Smooth muscle cell (in vitro differentiated cells): Measurements from ENCODE around the gene SLC35D2. TPM values are rescaled to one million over a fixed set of nuclear protein-coding genes. Genes with fewer than 3 reads are reported as not detected.
"Not testable (repeated sequence)": the region's sequence is repeated elsewhere in the genome, so short reads cannot be mapped to it uniquely, and the experiment has no call there.

Source experiments
- DNase-seq: peaks from one replicate; lab custom pipeline; 2025; ENCODE audit not compliant: unreplicated experiment; lab: John Stamatoyannopoulos, UW
- H2AFZ ChIP-seq: fragments of 200-600 bp; sonication (generic); 2 replicates; pipeline ENCODE4 v1.6.0; 2016; ENCODE audit warnings: antibody characterized with exemption, low read depth, mild to moderate bottlenecking
- H3F3A ChIP-seq: fragments of 200-600 bp; sonication (generic); 2 replicates; pipeline ENCODE4 v1.6.0; 2017; ENCODE audit warnings: antibody characterized with exemption, low read depth
- H3K27ac ChIP-seq: fragments of 200-600 bp; sonication (generic); 2 replicates; pipeline ENCODE4 v1.5.1; 2016; ENCODE audit warnings: low read depth, mild to moderate bottlenecking
- H3K27me3 ChIP-seq: fragments of 200-600 bp; sonication (generic); 2 replicates; pipeline ENCODE4 v1.6.1; 2016; ENCODE audit warnings: low read depth, mild to moderate bottlenecking
- H3K36me3 ChIP-seq: fragments of 200-600 bp; sonication (generic); 2 replicates; pipeline ENCODE4 v1.5.1; 2016; ENCODE audit warnings: low read depth
- H3K4me1 ChIP-seq: fragments of 200-600 bp; sonication (generic); 2 replicates; pipeline ENCODE4 v1.5.1; 2016; ENCODE audit warnings: low read depth
- H3K4me2 ChIP-seq: fragments of 200-600 bp; sonication (generic); 2 replicates; pipeline ENCODE4 v1.6.0; 2016; ENCODE audit warnings: mild to moderate bottlenecking
- H3K4me3 ChIP-seq: fragments of 200-600 bp; sonication (generic); 2 replicates; pipeline ENCODE4 v1.5.1; 2016; ENCODE audit warnings: mild to moderate bottlenecking
- H3K79me2 ChIP-seq: fragments of 200-600 bp; sonication (generic); 2 replicates; pipeline ENCODE4 v1.6.0; 2016; ENCODE audit warnings: low read depth, mild to moderate bottlenecking
- H3K9ac ChIP-seq: fragments of 200-600 bp; sonication (generic); 2 replicates; pipeline ENCODE4 v1.6.0; 2016; ENCODE audit warnings: low read depth
- H3K9me3 ChIP-seq: fragments of 200-600 bp; sonication (generic); replicated peaks from 2 replicates; pipeline ENCODE4 v1.5.1; 2016; ENCODE audit warnings: low read depth
- H4K20me1 ChIP-seq: fragments of 200-600 bp; sonication (generic); 2 replicates; pipeline ENCODE4 v1.6.0; 2016; ENCODE audit warnings: low read depth
- WGBS: methylation state at CpG from one replicate; pipeline ENCODE4 v1.1.7; 2016; ENCODE audit warnings: low lambda C conversion rate; 5-methylcytosine and 5-hydroxymethylcytosine counted together
- polyA plus RNA-seq: library from polyadenylated mRNA; unstranded; fragments of >200 nt; fragmentation: Nextera tagmentation; extraction: Ambion mirVana; gene quantifications from 2 replicates; pipeline ENCODE4 v1.2.1, GENCODE V29; 2016
- total RNA-seq: library from RNA; depleted of rRNA; stranded (reverse); fragments of >200 nt; gene quantifications from 2 replicates; pipeline ENCODE4 v1.2.3, GENCODE V29; 2014
- TF ChIP-seq, protein P1 (sequence below): fragments of 200-600 bp; sonication (generic); IDR thresholded peaks from 2 replicates; pipeline ENCODE4 v1.5.1; 2017; ENCODE audit warnings: borderline replicate concordance, mild to moderate bottlenecking, antibody characterized with exemption; ENCODE audit not compliant: insufficient read depth, poor library complexity, severe bottlenecking

SLC35D2 gene
- total and polyA plus RNA-seq, 2 experiments from 2014 or later: 16.5 to 25.5 TPM

DNA sequence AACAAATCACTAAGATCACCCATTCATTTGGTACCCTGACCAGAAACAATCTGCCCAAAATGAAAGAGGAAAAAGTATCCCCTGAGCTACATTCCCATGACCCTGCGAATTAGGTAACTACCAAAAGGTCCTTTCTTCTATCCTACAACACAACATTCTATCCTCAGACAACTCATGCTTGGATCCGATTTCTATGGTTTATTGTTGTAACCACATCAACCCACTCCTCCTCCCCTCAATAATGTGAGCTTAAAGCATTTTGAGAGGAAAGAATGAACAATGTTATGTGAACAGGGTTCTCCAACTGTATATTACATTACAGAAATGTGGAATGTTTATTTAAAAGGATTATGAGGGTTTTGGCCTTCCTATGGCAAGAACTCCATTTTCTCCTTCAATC is 4.0 kb downstream of the SLC35D2 start:
- H4K20me1 ChIP-seq: peaks cover 5% of the 10 kb centered on the region
- H3K4me3 ChIP-seq: no peak overlapping the region
- no peak overlapping the region for H3K27ac ChIP-seq
- no peaks in the 10 kb centered on the region for H3K9me3 ChIP-seq
- DNase-seq: no peak
- H3K9ac ChIP-seq: no peak overlapping the region
- H3K27me3 ChIP-seq: no peaks in the 10 kb centered on the region
- peaks cover 13% of the 10 kb centered on the region for H3K4me1 ChIP-seq
- H3F3A ChIP-seq: no peaks in the 10 kb centered on the region
- TF ChIP-seq, protein P1, sequence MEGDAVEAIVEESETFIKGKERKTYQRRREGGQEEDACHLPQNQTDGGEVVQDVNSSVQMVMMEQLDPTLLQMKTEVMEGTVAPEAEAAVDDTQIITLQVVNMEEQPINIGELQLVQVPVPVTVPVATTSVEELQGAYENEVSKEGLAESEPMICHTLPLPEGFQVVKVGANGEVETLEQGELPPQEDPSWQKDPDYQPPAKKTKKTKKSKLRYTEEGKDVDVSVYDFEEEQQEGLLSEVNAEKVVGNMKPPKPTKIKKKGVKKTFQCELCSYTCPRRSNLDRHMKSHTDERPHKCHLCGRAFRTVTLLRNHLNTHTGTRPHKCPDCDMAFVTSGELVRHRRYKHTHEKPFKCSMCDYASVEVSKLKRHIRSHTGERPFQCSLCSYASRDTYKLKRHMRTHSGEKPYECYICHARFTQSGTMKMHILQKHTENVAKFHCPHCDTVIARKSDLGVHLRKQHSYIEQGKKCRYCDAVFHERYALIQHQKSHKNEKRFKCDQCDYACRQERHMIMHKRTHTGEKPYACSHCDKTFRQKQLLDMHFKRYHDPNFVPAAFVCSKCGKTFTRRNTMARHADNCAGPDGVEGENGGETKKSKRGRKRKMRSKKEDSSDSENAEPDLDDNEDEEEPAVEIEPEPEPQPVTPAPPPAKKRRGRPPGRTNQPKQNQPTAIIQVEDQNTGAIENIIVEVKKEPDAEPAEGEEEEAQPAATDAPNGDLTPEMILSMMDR: no peak
- peaks cover 18% of the 10 kb centered on the region for H3K79me2 ChIP-seq
- no peak overlapping the region for H2AFZ ChIP-seq
- 70% methylated on average over 2 of the region's 2 CpGs for WGBS
- no peaks in the 10 kb centered on the region for H3K36me3 ChIP-seq
- no peak overlapping the region for H3K4me2 ChIP-seq

DNA sequence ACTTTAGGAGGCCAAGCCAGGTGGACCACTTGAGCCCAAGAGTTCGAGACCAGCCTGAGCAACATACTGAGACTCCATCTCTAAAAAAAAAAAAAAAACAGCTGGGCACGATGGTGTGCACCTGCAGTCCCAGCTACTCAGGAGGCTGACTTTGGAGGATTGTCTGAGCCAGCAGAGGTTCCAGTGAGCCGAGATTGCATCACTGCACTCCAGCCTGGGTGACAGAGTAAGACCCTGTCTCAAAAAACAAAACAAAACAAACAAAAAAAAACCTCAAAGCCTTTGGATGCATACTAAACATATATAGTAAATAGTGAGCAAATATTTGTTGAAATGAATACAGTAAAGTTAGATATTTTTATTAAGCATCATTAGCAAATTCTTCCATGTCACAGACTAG is 5.3 kb downstream of the SLC35D2 start:
- H3K9ac ChIP-seq: no peak overlapping the region
- no peaks in the 10 kb centered on the region for H3F3A ChIP-seq
- no peak overlapping the region for H3K4me2 ChIP-seq
- TF ChIP-seq, protein P1: no peak
- WGBS: 96% methylated on average over 3 of the region's 3 CpGs
- H3K4me3 ChIP-seq: no peak overlapping the region
- H3K79me2 ChIP-seq: peaks cover 21% of the 10 kb centered on the region
- H3K36me3 ChIP-seq: no peaks in the 10 kb centered on the region
- peaks cover 13% of the 10 kb centered on the region for H3K4me1 ChIP-seq
- no peak overlapping the region for H2AFZ ChIP-seq
- no peak overlapping the region for H3K27ac ChIP-seq
- H4K20me1 ChIP-seq: peaks cover 5% of the 10 kb centered on the region
- no peaks in the 10 kb centered on the region for H3K9me3 ChIP-seq
- H3K27me3 ChIP-seq: no peaks in the 10 kb centered on the region
- DNase-seq: no peak

DNA sequence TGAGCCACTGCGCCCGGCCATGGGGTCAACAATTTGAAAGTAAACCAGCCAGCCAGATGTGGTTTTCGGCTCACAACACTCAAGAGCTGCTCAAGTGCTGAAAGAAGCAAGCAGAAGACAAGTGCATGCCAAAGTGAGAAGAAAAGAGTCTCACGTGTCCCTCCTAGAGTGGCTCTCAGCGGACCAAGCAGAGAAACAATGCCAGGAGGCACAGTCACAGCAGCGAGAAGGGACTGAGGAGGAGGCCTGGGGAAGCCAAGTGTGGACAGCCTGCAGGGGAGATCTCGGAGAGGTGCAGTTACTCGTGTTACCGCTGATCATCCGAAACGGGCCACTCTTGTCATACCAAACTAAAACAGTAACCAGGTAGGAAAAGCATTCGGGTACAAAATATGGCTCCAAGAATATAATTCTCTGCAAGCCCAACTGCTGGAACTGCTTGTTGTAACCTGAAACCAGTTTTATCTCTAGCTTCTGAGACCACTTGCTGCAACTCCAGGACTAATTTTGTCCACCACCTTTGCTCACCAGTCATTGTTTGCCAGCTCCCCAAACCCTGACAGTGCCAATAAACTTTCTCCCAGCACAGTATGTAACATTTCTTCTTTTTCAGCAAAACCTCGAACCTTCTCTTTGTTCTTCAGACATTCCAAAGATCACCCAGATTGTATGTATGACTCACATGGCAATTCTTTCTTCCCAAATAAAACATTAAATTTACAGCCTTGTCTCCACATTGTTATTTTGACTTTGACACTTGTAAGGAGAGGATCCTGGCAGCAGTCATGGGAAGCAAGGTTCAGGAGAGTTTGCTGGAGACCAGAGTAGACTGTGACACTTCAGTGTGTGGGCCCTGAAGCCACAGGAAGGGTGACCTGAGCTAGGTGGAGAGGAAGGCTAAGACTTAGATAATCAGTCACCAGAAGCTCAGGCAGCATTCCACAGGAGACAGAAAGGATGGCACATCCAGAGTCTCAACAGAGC is 6.3 kb downstream of the SLC35D2 start:
- Histone ChIP-seq H3K4me2 (no peak overlapping the region), H4K20me1 (peaks cover 5% of the 10 kb centered on the region), H3K9me3 (no peaks in the 10 kb centered on the region), H2AFZ (no peak overlapping the region), H3K27ac (no peak overlapping the region), H3K4me1 (peaks cover 5% of the 10 kb centered on the region), H3K36me3 (no peaks in the 10 kb centered on the region), H3K79me2 (peaks cover 21% of the 10 kb centered on the region), H3K4me3 (no peak overlapping the region), H3K9ac (no peak overlapping the region), H3F3A (no peaks in the 10 kb centered on the region), H3K27me3 (no peaks in the 10 kb centered on the region)
- 83% methylated on average over 13 of the region's 13 CpGs for WGBS
- TF ChIP-seq, protein P1: no peak
- no peak for DNase-seq

DNA sequence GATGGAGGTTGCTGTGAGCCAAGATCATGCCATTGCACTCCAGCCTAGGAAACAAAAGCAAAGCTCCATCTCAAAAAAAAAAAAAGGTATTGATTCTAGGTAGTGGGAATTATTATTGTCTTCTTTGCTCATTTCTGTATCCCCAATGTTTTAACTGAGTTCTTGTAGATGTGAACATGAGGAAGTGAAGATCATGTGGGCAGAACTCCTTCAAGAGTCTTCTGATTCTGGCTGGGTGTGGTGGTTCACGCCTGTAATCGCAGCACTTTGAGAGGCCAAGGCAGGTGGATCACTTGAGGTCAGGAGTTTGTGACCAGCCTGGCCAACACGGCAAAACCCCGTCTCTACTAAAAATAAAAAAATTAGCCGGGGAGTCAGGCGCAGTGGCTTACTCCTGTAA is 8.0 kb downstream of the SLC35D2 start:
- H3K79me2 ChIP-seq: peaks cover 13% of the 10 kb centered on the region
- H3K9ac ChIP-seq, DNase-seq, H3K36me3 ChIP-seq, H3K4me3 ChIP-seq, H3F3A ChIP-seq, H3K4me2 ChIP-seq, H4K20me1 ChIP-seq, H3K27ac ChIP-seq, H3K4me1 ChIP-seq, H3K27me3 ChIP-seq, H3K9me3 ChIP-seq, H2AFZ ChIP-seq: not testable (repeated sequence)
- 97% methylated on average over 6 of the region's 6 CpGs for WGBS
